Transverse colon (tissue), 4 donors: ENCODE results near the gene MRPL42.

Experiments used
- CTCF ChIP-seq, 5 experiments: fragments of 200-600 bp in 3 of 5; fragments of 450-650 bp in 2 of 5; sonication (generic) in 3 of 5; IDR thresholded peaks; 1 replicate in 2 of 5; 2 replicates in 3 of 5; pipeline ENCODE4 v1.5.1; 2016 to 2017; ENCODE audit warnings: antibody characterized with exemption in 5 of 5, inconsistent platforms in 3 of 5, mild to moderate bottlenecking in 2 of 5, moderate library complexity in 1 of 5
- EP300 ChIP-seq: sonication (generic); formaldehyde crosslinking; IDR thresholded peaks from one replicate; pipeline ENCODE4 v1.6.1; 2017; ENCODE audit warnings: antibody characterized with exemption, low read depth
- POLR2A ChIP-seq: fragments of 450-650 bp; IDR thresholded peaks from one replicate; pipeline ENCODE4 v1.6.1; 2016; ENCODE audit warnings: antibody characterized with exemption, mild to moderate bottlenecking, moderate library complexity
- POLR2AphosphoS5 ChIP-seq, 3 donors: sonication (generic); formaldehyde crosslinking; IDR thresholded peaks; one replicate each; pipeline ENCODE4 v1.6.1; 2016; ENCODE audit warnings: antibody characterized with exemption in 3 of 3

DNA sequence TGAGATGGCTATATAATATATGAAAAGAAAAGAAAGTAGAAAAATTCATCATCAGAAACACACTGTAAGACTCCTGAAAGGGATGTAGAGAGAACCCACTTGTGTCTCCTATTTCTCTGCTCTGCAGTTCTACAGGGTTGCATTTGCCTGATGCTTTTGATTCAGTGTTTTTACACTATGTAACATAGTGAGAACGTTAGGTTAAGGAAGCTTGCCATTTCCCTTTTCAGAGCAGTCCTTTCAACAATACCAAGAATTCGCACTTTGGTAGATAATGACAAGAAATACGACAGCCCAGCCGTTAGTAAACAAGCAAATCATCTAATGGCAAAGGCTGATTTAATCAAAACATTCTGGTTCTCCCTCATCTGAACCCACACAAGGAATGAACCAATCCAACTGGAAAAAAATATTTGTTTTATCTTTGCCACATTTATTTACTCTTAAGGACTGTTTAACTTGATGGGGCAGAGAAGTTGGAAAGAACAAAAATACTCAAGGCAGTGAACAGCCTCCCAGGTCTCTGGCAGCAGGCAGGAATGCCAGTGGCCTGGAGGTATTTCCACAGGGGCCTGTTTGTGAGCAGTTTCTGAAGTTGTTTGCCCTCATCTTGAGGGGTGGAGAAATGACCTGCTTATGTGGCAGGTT, 74.4 kb downstream of the MRPL42 start:
- TF ChIP-seq CTCF (IDR thresholded peaks at IDR 0.05) = no peak
- no peak for TF ChIP-seq POLR2A
- TF ChIP-seq POLR2AphosphoS5 (IDR thresholded peaks at IDR 0.05) = no peak
- no peak for TF ChIP-seq EP300
